KMS-11 (cell line): ENCODE results near the gene MAP3K9.

Experiments
- H2AFZ ChIP-seq: fragments of 200-600 bp; sonication (generic); 2 replicates; pipeline ENCODE4 v1.6.1; 2016; ENCODE audit warnings: antibody characterized with exemption, mixed run types, low read depth
- H3K27ac ChIP-seq: fragments of 200-600 bp; sonication (generic); 2 replicates; pipeline ENCODE4 v1.6.1; 2016; ENCODE audit warnings: mild to moderate bottlenecking, mixed run types
- H3K27me3 ChIP-seq: fragments of 200-600 bp; sonication (generic); 2 replicates; pipeline ENCODE4 v1.6.1; 2017; ENCODE audit warnings: mild to moderate bottlenecking, low read depth, mixed run types, moderate library complexity; ENCODE audit not compliant: insufficient read depth
- H3K36me3 ChIP-seq: fragments of 200-600 bp; sonication (generic); 2 replicates; pipeline ENCODE4 v1.6.1; 2017; ENCODE audit warnings: mild to moderate bottlenecking, mixed run types; ENCODE audit not compliant: insufficient read depth
- H3K4me1 ChIP-seq: fragments of 200-600 bp; sonication (generic); 2 replicates; pipeline ENCODE4 v1.6.1; 2016; ENCODE audit warnings: mild to moderate bottlenecking, low read depth, mixed run types; ENCODE audit not compliant: poor library complexity, severe bottlenecking
- H3K4me2 ChIP-seq: fragments of 200-600 bp; sonication (generic); 2 replicates; pipeline ENCODE4 v1.7.0; 2016; ENCODE audit warnings: mild to moderate bottlenecking, mixed run types
- H3K4me3 ChIP-seq: fragments of 200-600 bp; sonication (generic); IDR thresholded peaks from 2 replicates; pipeline ENCODE4 v1.6.1; 2017; ENCODE audit warnings: low read depth, low read length, mixed read lengths; ENCODE audit not compliant: insufficient read depth
- H3K79me2 ChIP-seq: fragments of 200-600 bp; sonication (generic); 2 replicates; pipeline ENCODE4 v1.6.1; 2016; ENCODE audit warnings: low read depth, mixed run types; ENCODE audit not compliant: insufficient read depth
- H3K9ac ChIP-seq: fragments of 200-600 bp; sonication (generic); 2 replicates; pipeline ENCODE4 v1.6.1; 2016; ENCODE audit warnings: mild to moderate bottlenecking, mixed run types
- H4K20me1 ChIP-seq: fragments of 200-600 bp; sonication (generic); 2 replicates; pipeline ENCODE4 v1.6.1; 2016; ENCODE audit warnings: mild to moderate bottlenecking, mixed run types; ENCODE audit not compliant: insufficient read depth
- CTCF ChIP-seq: fragments of 200-600 bp; sonication (generic); conservative IDR thresholded peaks from 2 replicates; pipeline ENCODE4 v1.6.1; 2017; ENCODE audit warnings: low read depth, mild to moderate bottlenecking, antibody characterized with exemption, low read length, moderate library complexity, mixed read lengths

The MAP3K9 gene

GRCh38 chr14:70809225-70810219 lies at the start of gene MAP3K9:
TSS of gene MAP3K9 (minus strand) at chr14:70809513. CDS start at chr14:70809171, 342 bp downstream.
- Histone ChIP-seq H3K27ac (no peak within 1 kb of the TSS), H3K36me3 (no peaks in the 10 kb centered on the region), H3K4me3 (no peak within 1 kb of the TSS), H3K9ac (peak within 1 kb of the TSS; percentile 7; the same call in 1 of the 2 replicates), H3K4me2 (peak within 1 kb of the TSS; percentile 40), H4K20me1 (no peaks in the 10 kb centered on the region), H3K79me2 (no peaks in the 10 kb centered on the region), H3K4me1 (no peaks in the 10 kb centered on the region), H3K27me3 (no peaks in the 10 kb centered on the region), H2AFZ (peak within 1 kb of the TSS; percentile 56)
- TF ChIP-seq CTCF, result no peak

GRCh38 chr14:70858641-70859040 lies 49.3 kb upstream of the MAP3K9 start:
- no peaks in the 10 kb centered on the region for H3K36me3 ChIP-seq
- H3K79me2 ChIP-seq, result no peaks in the 10 kb centered on the region
- H3K27ac ChIP-seq, result no peak overlapping the region
- no peak for TF ChIP-seq CTCF
- no peaks in the 10 kb centered on the region for H3K27me3 ChIP-seq
- H3K4me3 ChIP-seq, result no peak overlapping the region
- no peak overlapping the region for H2AFZ ChIP-seq
- no peaks in the 10 kb centered on the region for H3K4me1 ChIP-seq
- H4K20me1 ChIP-seq, result no peaks in the 10 kb centered on the region
- H3K4me2 ChIP-seq, result no peak overlapping the region
- H3K9ac ChIP-seq, result no peak overlapping the region

- no peak for TF ChIP-seq CTCF
- Histone ChIP-seq H3K4me3 (no peak overlapping the region), H2AFZ (no peak overlapping the region), H4K20me1 (no peaks in the 10 kb centered on the region), H3K27ac (no peak overlapping the region), H3K36me3 (no peaks in the 10 kb centered on the region), H3K4me2 (no peak overlapping the region), H3K27me3 (no peaks in the 10 kb centered on the region), H3K4me1 (no peaks in the 10 kb centered on the region), H3K79me2 (no peaks in the 10 kb centered on the region), H3K9ac (no peak overlapping the region)
These were observed 48.2 kb upstream of the MAP3K9 start for GRCh38 chr14:70857496-70857890.

DNA sequence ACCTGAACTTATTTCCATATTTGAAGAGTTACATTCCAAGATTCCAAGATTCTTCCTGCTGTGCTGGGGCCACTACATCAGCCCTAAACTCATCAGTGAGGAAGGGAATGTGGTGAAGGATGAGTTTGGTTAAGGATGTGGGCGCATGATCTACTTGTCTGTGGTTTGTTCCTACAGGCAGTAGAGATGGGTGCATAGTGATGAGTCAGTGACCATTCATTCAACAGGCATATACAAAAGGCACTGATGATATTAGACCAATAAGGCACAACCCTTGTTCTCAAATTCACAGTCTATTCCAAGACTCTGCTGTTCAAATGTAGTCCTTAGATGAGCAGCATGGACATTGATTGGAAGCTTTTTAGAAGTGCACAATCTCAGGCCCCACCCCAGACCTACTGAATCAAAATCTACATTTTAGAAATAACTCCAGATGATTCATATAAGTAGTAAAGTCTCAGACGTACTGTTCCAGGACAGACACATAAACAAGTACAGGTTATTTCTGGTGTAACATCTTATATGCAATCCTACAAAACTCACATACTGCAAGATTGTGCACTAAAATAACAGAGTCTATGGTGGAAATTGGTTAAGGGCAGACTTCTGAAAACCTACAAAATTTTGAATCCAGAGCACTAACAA lies 47.7 kb upstream of the MAP3K9 start:
- no peaks in the 10 kb centered on the region for H4K20me1 ChIP-seq
- H3K4me1 ChIP-seq, result no peaks in the 10 kb centered on the region
- H3K4me3 ChIP-seq, result no peak overlapping the region
- H3K27ac ChIP-seq, result no peak overlapping the region
- H3K4me2 ChIP-seq, result no peak overlapping the region
- no peak overlapping the region for H2AFZ ChIP-seq
- TF ChIP-seq CTCF, result no peak
- H3K79me2 ChIP-seq, result no peaks in the 10 kb centered on the region
- no peak overlapping the region for H3K9ac ChIP-seq
- H3K27me3 ChIP-seq, result no peaks in the 10 kb centered on the region
- no peaks in the 10 kb centered on the region for H3K36me3 ChIP-seq
